Osteocyte (in vitro differentiated cells): Measurements from ENCODE around the gene ZBTB11. TPM values are rescaled to one million over a fixed set of nuclear protein-coding genes. Genes with fewer than 3 reads are reported as not detected.
"Not testable (repeated sequence)": the region's sequence is repeated elsewhere in the genome, so short reads cannot be mapped to it uniquely, and the experiment has no call there.

Experiments
- DNase-seq: peaks from one replicate; pipeline ENCODE4 v3.0.0; 2021; ENCODE audit warnings: mixed read lengths; ENCODE audit not compliant: unreplicated experiment; ENCODE audit errors: extremely low spot score
- H3K27ac Mint-ChIP-seq: one replicate; pipeline ENCODE4 v1.8.0; 2021; ENCODE audit warnings: mild to moderate bottlenecking, mixed read lengths; ENCODE audit not compliant: unreplicated experiment
- H3K27me3 Mint-ChIP-seq: one replicate; pipeline ENCODE4 v1.8.0; 2021; ENCODE audit warnings: mixed read lengths; ENCODE audit not compliant: unreplicated experiment
- H3K36me3 Mint-ChIP-seq: one replicate; pipeline ENCODE4 v1.8.0; 2021; ENCODE audit warnings: mixed read lengths; ENCODE audit not compliant: unreplicated experiment
- H3K4me1 Mint-ChIP-seq: one replicate; pipeline ENCODE4 v1.8.0; 2021; ENCODE audit warnings: mixed read lengths; ENCODE audit not compliant: unreplicated experiment
- H3K4me3 Mint-ChIP-seq: one replicate; pipeline ENCODE4 v1.8.0; 2021; ENCODE audit warnings: mild to moderate bottlenecking, moderate library complexity, mixed read lengths; ENCODE audit not compliant: unreplicated experiment
- H3K9me3 Mint-ChIP-seq: one replicate; pipeline ENCODE4 v1.8.0; 2021; ENCODE audit warnings: mixed read lengths; ENCODE audit not compliant: unreplicated experiment
- total RNA-seq: library from RNA; stranded (reverse); gene quantifications from 2 replicates; pipeline ENCODE4 v1.2.1, GENCODE V29; 2021
- TF ChIP-seq, protein P1 (sequence below): fragments of 200-600 bp; sonication (generic); IDR thresholded peaks from 2 replicates; pipeline ENCODE4 v1.5.0; 2021; ENCODE audit warnings: antibody characterized with exemption, mild to moderate bottlenecking, moderate library complexity

The ZBTB11 gene
- total RNA-seq, 1 donor from 2014 or later = 15.3 TPM

DNA sequence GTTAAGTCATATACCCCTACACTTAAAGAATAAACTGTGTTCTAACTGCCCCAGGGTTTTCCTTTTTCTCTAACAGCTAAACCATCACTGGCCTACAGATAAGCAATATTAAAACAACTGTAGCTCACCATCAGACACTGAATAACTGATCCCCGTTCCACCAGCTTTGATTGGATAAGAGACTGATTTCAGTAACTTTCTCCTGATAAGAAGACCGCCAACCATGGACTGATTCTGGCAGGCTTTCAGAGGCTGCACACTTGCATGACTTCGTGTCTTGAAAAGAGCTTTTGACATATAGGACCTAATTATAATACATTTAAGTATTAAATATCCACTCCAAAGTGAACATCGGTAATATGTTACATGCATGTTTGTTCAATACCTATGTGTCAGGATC lies 32.2 kb upstream of the ZBTB11 start:
- H3K4me1 Mint-ChIP-seq = no peaks in the 10 kb centered on the region
- TF ChIP-seq, protein P1, sequence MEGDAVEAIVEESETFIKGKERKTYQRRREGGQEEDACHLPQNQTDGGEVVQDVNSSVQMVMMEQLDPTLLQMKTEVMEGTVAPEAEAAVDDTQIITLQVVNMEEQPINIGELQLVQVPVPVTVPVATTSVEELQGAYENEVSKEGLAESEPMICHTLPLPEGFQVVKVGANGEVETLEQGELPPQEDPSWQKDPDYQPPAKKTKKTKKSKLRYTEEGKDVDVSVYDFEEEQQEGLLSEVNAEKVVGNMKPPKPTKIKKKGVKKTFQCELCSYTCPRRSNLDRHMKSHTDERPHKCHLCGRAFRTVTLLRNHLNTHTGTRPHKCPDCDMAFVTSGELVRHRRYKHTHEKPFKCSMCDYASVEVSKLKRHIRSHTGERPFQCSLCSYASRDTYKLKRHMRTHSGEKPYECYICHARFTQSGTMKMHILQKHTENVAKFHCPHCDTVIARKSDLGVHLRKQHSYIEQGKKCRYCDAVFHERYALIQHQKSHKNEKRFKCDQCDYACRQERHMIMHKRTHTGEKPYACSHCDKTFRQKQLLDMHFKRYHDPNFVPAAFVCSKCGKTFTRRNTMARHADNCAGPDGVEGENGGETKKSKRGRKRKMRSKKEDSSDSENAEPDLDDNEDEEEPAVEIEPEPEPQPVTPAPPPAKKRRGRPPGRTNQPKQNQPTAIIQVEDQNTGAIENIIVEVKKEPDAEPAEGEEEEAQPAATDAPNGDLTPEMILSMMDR = no peak
- no peak overlapping the region for H3K27ac Mint-ChIP-seq
- H3K9me3 Mint-ChIP-seq = no peaks in the 10 kb centered on the region
- H3K4me3 Mint-ChIP-seq = no peak overlapping the region
- no peaks in the 10 kb centered on the region for H3K36me3 Mint-ChIP-seq
- no peak for DNase-seq
- H3K27me3 Mint-ChIP-seq = peaks cover 29% of the 10 kb centered on the region

DNA sequence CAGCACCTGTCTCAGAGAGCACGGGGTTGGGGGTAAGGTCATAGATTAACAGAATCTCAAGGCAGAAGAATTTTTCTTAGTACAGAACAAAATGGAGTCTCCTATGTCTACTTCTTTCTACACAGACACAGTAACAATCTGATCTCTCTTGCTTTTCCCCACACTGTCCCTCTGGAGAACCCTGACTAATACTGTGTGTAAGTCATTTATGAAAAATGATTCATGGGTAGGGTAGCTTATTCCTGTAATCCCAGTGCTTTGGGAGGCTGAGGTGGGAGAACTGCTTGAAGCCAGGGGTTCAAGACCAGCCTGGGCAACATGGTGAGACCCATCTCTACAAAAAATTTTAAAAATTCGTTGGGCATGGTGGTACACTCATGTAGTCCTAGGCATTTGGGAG lies 27.7 kb upstream of the ZBTB11 start:
- H3K4me3 Mint-ChIP-seq, H3K27ac Mint-ChIP-seq, H3K9me3 Mint-ChIP-seq, DNase-seq, H3K4me1 Mint-ChIP-seq, H3K36me3 Mint-ChIP-seq: not testable (repeated sequence)
- peaks cover 15% of the 10 kb centered on the region for H3K27me3 Mint-ChIP-seq

DNA sequence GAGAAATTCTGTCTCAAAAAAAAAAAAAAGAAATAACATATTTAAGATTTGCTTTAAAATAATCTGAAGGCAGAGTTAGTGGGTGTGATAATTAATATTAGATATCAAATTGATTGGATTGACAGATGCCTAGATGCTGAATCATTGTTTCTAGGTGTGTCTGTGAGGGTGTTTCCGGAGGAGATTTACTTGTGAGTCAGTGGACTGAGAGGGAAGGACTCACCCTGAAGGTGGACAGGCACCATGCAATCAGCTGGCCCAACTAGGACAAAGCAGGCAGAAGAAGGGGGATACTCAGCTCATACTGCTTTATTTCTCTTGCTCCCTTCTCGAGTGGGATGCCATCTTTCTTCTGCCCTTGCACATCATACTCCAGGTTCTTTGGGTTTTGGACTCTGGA lies 26.2 kb upstream of the ZBTB11 start:
- no peaks in the 10 kb centered on the region for H3K9me3 Mint-ChIP-seq
- TF ChIP-seq, protein P1 = no peak
- H3K27ac Mint-ChIP-seq = no peak overlapping the region

DNA sequence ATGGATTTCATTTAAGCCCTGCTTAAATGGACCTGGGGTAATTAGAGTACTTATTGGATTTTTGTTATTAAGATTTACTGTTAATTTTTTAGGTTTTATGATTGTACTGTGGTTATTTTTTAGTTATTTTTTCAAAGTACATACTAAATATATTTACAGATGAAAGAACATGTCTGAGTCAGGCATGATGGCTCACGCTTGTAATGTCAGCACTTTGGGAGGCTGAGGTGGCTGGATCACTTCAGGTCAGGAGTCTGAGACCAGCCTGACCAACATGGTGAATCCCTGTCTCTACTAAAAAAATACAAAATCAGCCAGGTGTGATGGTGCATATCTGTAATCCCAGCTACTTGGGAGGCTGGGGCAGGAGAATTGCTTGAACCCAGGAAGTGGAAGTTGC lies 25.8 kb upstream of the ZBTB11 start:
- Mint-ChIP-seq H3K4me1 (no peaks in the 10 kb centered on the region), H3K4me3 (no peak overlapping the region), H3K9me3 (no peaks in the 10 kb centered on the region), H3K36me3 (no peaks in the 10 kb centered on the region), H3K27me3 (peaks cover under 1% of the 10 kb centered on the region), H3K27ac (no peak overlapping the region)
- TF ChIP-seq, protein P1 = no peak
- DNase-seq = no peak

More for the DNA sequence above, 26.2 kb upstream of the ZBTB11 start:
- DNase-seq = no peak
- no peaks in the 10 kb centered on the region for H3K36me3 Mint-ChIP-seq
- peaks cover 4% of the 10 kb centered on the region for H3K27me3 Mint-ChIP-seq
- H3K4me1 Mint-ChIP-seq = no peaks in the 10 kb centered on the region
- H3K4me3 Mint-ChIP-seq = no peak overlapping the region

DNA sequence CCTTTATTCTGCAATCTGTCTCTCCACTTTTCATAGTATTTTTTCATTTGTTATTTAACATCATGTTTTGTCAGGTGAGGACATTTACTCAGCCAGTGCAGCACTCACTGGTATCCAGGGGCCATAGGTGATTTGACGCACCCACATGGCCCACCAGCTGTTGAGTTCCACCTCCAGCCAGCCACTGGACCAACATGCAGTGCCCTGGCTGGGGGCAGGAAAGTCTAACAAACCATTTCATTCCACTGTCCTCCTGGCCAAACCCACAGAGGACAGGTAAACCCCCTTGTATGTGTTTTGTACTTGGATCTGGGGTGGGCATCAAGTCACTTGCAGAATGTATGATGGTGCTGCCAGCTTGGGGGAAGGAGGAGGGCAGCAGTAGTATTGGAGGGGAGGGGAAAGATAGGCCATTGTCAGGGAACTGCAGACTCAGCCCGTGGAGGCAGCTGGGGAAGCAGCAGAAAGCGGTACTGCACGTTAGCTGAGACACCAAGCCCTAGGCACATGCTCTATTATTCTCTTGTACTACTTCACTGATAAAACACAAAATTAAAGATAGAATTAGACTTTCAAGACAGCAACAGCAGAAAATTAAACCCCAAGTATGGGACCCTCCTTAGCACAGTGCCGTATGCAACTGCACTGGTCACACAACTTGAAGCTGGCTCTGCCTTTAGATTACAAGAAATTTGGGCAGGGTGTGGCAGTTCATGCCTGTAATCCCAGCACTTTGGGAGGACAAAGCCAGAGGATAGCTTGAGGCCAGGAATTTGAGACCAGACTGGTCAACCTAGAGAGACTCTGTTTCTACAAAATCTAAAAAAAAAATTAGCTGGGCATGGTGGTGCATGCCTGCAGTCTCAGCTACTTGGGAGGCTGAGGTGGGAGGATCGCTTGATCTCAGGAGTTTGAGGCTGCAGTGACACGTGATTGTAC lies 25.0 kb upstream of the ZBTB11 start:
- no peak overlapping the region for H3K27ac Mint-ChIP-seq
- no peaks in the 10 kb centered on the region for H3K9me3 Mint-ChIP-seq
- no peaks in the 10 kb centered on the region for H3K27me3 Mint-ChIP-seq
- TF ChIP-seq, protein P1 = no peak
- H3K36me3 Mint-ChIP-seq = no peaks in the 10 kb centered on the region
- H3K4me3 Mint-ChIP-seq = no peak overlapping the region
- DNase-seq = no peak
- H3K4me1 Mint-ChIP-seq = no peaks in the 10 kb centered on the region
